NCI-H2107 treated with DMSO at 0.1 percent for 48 hours (cell line): Measurements from ENCODE around the gene TMEM185B.
A peak's percentile ranks its signal among the peaks of the same experiment; 100 is the strongest.

Experiments used
- DNase-seq: peaks from one replicate; lab custom pipeline; 2025; ENCODE audit not compliant: unreplicated experiment; lab: John Stamatoyannopoulos, UW

The TMEM185B gene

DNA sequence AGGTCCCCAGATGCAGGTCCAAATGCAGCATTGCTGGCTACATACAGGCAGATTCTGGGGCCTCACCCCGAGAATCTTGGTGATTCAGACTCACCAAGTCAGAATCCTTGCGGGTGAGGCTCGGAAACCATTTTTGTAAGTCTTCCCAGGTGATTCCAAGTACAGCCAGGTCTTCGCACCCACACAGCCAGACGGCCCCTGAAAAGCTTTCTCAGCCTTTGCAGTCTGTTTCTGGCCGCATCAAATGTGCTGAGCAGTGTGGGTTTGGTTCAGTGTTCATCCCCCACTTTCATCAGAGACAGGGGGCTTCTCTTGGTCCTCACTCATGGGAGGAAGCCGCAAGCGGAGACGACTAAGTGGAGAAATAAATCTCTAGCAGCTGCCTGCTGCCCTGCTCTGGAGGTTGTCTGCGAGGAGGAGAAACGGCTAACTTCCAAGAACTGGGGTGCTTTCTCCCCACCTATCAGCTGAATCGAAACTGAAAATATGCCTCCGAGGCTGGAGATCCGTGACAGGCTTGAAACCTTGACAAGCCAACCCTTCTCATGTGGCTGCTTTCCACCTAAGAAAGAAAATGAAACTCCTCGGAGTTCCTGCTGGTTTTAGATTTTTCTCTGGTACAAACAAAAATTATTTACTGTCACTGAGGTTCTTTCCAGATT, 8.9 kb upstream of the TMEM185B start:
- DNase-seq = no peak

DNA sequence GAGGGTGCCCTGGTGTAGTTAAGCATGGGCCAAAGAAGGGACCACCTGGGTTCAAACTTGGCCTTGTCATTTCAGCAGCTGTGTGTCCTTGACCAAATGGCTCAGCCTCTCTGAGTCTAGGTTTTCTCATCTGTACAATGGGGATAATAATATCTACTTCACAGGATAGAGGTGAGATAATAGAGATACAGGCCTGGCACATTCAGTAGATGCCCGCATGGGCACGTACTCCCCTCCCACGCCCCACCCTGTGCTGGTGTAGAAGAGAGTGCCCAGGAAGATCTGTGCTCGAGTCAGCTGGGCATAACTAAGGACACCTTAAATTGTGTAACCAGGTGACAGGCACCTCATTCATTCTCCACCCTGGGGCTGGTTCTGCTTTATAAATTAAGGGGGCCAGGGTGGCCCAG, 8.4 kb upstream of the TMEM185B start:
- DNase-seq = no peak

DNA sequence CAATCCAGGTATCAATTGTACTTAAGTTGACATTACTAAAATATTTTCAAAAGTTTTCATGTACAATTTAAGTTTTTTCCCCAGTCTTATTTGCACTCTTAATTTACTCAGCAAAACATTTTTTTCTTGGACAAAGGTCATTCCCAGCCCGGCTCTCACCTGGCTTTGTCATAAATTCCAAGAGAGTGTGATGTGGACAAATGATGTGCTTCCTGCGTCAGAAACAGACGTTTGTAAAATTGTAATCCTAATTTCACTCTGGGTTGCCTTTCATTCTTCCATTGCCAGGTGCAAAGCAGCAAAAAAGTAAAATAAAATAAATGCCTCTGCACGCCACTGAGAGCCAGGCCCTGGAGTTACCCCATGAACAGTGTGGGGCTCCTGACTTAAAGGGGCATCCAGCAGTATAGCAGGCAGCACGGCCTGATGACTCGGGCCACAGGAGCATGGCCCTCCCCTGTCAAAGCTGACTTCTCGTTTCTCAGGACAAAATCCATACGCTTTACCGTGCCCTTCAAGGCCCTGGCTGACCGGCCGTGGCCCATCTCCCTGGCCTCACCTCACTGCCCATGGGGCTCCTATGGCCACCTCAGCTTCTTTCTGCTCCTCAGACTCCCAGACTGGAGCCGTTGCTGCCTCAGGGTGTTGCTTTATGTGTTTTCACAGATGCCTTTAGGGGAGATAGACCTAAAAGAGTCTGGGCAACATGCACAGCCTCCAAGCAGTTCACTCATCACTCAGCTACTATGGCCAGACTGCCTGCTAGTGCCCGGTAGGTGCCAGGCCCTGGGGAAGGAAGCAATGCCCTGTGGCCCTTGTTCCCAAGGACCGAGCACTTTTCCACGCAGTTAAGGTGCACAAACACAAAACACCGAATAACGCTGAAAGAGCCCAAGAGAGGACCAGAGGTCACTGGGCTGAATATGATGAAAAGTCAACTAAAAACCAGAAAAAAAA, 7.6 kb upstream of the TMEM185B start:
- DNase-seq = no peak

DNA sequence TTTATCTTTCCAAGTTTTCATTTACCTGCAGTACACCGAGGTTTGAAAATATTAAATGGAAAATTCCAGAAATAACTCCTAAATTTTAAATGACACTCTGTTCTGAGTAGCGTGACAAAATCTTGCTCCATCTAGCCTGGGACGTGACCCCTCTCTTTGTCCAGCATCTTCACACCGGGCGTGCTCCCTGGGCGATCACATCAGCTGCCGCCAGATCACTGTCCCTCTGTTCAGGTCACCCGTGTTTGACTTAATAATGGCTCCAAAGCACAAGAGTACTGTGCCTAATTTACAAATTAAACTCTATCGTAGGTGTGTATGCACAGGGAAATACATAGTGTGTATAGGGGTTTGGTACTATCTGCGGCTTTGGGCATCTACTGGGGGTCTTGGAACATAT, 6.1 kb upstream of the TMEM185B start:
- no peak for DNase-seq

DNA sequence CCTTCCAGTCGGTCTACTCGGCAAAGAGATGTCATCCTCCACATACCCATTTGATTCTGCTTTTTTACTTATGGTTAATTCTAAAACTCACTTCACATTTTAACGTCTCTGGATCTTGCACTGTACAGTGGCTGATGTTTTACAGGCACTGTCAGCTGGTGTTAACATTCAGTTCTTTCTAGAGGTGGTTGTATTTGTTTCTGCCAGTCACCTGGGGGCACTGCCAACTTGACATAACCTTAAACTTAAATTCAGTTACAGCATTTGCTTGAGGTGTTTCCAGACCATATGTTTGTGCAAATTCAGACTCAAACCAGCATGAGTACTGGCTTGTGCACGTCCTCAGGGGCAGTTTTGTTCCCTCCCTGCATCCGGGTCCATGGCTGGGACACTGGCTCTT, 5.3 kb upstream of the TMEM185B start:
- peak; percentile 16 for DNase-seq

DNA sequence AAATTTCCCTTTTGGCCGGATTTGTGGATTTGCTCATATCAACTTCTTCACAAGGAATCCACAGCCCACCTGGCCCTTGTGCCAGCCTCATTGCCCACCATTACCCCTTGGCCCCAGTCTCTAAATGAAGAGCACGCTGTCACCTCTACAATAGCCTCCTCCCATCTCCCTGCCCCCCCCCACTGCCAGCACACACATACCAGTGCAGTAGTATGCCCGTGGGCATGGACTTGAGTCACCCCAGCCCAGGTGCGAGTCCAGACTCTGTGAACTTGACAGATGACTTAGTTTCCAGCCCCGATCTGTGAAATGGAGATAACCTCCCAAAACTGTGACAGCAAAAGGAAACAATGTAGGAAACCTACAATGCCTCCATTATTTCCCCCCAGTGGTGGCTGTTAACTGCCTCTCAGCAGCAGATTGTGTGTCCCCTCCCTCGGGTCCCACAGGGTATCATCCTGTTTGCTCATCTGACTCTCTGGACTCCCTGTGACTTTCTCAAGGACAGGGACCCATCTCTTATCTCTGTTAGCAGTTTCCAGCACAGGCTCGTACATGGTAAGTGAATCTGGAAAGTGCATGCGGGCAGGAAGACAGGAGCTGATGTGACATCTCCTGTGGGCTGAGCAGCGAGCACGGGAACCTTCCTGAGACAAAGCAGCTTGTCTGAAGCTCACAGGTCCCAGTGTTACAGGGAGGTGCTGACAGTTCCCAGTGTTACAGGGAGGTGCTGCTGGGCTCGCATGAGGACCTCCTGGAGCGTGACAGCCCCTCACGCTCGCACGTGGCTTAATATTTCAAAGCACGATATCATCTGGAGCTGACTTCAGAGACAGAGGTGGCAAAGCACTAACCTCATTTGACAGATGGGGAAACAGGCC, 4.2 kb upstream of the TMEM185B start:
- DNase-seq = no peak

DNA sequence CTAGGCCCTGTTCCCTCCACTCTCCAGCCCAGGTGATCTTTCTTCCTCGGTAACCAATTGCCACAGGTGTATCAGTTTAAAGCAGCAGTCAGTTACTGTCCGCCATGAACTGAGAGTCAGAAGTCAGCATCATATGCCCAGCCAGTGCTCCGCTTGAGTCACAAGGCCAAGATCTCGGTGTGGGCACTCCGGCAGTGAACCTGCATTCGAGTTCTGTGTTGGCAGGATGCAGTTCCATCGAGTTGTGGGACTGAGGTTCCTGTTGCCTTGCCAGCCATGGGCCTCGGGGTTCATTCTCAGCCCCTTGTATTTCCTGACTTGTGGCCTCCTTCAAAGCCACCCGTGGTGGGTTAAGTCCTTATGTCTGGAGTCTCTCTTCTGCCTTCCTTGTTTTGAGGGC, 3.1 kb upstream of the TMEM185B start:
- DNase-seq = no peak

DNA sequence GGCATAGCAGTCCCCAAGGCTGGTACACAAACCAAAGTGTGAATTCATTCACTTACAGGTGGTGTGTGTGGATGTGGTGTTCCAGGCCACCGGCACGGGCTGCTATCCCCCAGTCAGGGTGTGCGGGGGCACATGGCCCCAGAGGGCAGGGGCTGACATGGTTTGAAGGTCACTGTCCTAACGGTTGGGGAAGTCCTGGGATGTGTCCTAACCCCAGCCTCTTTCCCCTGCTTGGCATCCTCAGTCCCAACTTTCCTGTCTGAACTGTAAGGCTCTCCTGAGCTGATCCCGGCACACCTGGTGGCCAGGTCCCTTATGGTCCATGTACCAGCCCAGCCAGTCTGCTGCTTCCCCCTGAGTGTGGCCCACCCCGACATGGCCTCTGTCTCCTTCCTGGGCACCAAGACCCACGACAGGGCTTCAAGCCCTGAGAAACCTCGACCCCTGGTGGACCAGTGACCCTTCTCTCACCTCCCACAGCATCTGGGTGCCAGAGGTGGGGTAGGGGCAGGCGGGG, 2.4 kb upstream of the TMEM185B start:
- DNase-seq = no peak

DNA sequence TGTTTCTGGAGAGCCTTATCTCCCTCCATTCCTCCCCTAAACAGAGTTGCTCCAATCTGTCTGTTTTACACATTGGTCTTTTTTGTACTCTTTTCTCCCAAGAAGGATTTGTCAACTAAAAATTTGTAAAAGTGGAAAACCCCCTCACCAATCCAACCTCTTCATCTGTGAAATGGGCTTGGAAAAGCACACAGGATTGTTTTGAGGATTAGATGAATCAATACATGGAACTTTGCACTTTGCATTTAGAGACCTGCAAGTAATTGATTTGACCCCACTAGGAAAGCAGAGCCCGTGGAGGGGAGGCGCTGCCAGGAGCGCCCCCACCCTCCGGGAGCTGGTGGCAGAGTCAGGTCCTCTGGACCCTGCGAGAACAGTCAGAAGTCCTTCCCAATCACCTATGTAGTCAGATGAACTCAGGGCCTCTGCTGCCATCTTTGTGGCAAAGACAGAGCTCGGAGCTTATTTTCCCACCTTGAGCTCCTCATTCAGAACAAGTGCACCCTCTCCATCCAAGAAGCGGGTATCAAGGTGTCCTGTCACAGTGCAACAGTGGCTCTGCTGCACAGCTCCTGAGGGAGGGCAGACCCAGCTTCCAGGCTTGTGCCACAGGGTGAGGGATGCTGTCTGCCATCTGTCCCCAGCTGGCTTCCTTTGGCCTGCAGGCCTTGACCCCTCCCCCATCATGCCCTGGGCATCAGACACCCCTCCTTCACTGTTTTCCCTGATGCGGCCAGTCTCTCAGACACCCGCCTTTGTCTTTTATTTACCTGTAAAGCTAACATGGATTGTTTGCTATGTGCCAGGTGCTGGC, 1.7 kb upstream of the TMEM185B start:
- DNase-seq = peak; percentile 49

DNA sequence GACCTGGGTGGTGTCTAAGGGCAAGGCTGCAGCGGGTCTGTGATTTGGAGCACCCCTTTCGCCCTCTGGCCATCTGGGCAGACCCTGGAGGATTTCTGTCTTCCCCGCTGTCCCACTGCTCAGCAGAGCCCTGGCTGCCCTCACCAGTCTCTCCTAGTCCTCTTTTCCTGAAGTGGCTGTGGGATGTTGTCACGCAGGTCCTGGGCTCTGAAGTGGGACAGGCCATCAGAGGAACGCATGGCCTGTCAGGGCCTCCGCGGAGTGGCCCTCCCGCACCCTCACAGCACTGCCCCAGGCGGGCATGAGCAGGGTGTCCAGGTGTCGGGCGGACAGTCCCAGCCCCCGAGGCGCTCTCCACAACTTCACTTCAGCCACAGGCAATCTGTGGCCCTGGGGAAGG, 1.1 kb upstream of the TMEM185B start:
- no peak for DNase-seq

DNA sequence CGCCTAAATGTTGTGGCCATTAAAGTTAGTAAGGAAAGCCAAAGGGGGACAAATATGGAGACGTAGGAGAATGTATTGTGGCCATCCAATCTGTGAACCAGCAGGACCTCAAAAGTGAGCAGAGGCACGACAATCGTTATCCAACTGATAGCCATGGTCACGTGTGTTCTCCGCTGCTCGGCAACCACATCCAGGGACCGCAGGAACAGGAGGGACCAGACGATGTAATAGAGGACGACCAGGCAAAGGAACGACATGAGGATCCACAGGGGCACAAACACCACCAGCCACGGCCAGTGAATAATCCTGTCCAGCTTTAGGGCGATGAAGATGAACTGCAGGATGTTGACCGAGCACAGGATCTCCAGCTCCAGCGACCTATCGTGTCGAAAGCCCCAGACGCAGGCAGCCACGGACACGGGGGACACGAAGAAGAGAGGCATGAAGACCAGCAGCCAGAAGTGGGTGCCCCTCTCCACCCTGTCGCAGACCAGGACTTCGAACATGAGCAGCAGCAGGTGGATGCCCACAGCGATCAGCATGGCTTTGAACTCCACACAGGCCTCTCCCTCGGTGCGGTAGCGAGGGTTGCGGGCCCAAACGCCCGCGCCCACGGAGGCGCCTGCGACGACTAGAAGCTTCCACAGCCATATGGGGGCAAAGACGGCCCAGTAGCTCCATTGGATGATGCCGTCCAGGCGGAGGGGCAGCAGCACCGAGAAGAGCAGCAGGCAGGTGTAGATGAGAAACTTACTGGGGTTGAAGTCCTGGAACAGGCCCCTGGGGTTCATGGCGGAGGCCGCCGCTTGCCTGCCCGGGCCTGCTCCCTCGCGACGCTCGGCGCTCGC, 790 bp downstream of the TMEM185B start:
- DNase-seq = no peak

DNA sequence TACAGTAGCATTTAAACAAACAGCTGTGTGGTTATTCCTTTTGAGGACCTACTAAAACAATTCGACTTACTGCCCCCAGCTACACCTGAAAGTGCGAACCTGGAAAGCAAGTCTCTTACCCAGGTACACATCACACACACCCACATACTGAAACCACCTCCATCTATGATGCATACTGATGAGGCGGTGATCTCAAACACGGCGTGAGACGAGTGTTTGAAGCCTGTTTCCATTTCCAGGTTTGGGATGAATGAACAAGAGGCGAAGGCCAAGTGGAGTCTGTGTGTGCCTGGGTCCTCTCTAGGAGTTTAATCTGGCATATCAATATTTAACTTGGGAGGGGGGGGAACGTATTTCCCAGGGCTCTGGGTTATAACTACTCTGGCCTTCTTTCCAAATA, 1.6 kb downstream of the TMEM185B start:
- no peak for DNase-seq

DNA sequence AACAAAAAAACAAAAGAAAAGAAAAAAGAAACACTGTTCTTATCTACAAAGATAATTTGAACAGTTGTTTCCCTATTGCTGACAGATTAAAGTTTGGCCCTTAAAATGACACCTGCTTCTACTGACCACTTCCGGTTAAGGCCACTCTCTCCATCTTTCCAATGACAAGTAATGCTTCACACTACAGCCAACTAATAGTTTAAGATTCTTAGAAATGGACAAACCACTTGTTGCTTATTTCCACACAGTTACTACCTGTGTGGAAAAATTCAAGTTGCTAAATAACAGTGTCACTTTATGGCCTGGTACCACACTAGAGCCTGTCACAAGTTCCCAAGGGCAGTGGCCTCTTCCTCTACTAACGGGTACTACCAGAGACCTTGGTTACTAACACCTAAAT, 2.4 kb downstream of the TMEM185B start:
- DNase-seq = no peak

DNA sequence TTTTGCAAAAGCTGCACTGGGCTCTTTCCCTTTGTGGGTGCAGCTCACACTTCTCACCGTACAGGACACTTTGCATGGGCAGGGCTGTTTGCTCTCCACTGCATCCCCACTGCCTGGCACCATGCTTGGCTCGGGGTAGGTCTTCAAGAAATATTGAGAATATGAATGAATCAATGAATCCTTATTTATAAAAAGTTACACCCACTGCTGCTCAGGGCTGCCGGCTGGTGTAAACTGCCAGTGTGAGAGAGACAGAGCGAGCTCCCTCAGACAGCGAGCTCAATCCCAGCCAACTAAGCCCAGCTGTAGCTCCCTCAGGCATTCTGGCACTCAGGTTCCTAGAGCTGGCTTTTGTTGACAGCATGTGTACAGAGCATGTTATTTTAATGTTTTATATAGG, 3.4 kb downstream of the TMEM185B start:
- no peak for DNase-seq

DNA sequence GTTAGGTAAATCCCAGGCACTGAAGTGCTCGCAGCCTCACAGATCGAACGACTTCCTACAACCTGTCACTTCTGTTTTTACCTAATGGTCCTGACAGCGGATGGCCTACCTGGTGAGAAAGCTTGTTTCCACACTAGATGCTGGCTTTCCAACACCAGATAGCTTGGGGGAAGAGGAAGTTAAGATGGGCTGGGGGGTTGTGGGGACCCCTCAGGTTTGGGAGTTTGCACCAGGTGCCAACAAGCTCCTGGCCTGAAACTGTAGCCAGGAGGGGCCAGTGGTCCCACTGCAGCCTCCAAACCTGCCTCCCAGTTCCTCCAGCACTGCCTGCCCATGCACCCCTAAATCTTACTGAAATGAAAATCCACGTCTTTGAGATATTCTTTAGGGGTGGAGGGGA, 3.9 kb downstream of the TMEM185B start:
- no peak for DNase-seq

DNA sequence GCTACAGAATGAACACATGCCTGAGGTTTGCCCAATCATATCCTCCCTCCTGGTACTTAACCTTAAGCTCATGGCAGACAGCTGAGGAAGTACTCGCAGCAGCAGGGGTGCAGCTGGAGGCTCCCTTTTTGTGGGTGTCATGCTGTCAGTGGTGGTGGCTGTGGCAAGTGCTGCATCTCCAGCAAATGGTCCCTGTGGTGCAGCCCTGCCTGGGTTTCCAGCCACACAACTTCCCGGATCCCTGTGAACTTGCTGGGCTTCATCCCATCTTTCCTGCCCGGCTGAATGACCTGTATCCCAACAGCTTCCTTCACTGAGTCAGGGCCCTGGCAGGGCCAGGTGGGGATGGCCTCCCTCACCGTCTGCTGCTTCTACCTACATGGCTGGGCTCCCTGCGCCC, 5.0 kb downstream of the TMEM185B start:
- DNase-seq = no peak

DNA sequence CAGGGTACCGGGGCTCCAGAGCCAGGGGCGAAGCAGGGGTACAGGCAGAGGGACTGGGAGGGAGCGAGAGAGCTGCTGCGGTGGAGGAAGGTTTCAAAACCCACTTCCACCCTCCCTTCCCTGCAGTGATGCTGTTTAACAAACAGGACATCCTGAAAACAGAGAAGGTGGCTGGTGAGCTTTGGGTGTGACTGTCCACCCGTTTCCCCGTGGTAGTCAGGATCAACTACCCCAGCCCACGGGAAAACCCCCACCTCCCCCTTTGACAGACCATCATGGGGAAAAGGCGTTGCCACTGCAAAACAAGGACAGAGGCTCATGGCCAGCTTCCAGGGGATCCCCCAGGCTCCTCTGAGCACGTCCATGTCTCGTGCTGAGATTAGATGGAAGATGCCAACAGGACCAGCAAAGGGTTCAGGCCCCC, 12.9 kb downstream of the TMEM185B start:
- DNase-seq = no peak

DNA sequence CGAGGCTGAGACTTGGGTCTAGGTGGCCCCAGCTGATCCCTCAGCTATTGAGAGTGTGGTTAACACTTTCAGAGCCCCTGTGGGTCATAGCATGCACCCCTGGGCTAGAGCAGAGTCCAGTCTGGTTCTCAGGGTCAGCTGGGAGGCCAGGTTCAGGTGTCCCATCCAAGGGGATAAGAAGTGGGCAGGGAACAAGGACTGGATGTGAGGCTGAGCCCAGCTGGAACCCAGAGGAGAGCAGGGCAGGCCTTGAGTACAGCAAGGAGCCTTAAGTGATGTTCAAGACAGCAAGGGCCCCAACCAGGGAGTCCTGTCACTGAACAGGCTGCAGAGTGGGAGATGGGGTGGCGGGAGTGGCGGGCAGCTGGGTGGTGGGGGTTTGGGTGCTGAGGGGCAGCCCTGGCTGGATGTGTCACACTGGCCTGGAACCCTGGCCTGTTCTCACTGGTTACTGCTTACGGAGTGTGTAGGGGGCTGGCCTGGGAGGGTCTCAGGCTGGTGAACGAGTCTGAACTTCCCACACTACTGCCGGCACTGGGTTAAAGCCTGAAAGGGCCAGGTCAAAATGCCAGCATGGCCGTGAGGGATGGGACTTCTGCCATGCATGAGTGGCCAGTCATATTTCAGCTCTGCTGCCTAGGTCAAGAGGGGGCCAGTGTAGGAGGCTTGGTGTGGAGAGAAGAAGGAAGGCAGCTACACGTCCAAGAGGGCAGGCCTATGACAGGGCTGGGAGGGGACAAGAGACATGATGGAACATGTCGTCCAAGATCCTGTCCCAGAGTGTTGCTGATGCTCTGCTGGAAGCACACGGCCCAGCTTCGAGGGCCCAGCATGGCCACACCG, 13.6 kb downstream of the TMEM185B start:
- DNase-seq = no peak
